ENCODE measurements around the gene RELL2. TPM values are rescaled to one million over a fixed set of nuclear protein-coding genes. Genes with fewer than 3 reads are reported as not detected.

Gene RELL2
- total RNA-seq, 1 experiment from 2014 or later, result 8.7 TPM

- TF ChIP-seq EGR1 (IDR thresholded peaks at IDR 0.05; ENCODE audit: low read depth) (no peak), ATF3 (IDR thresholded peaks at IDR 0.05) (no peak), EZH2phosphoT487 (IDR thresholded peaks at IDR 0.05; ENCODE audit: borderline replicate concordance) (no peak), SIN3A (IDR thresholded peaks at IDR 0.05; ENCODE audit: low read depth) (peak; percentile 8; the same call in 1 of the 2 replicates), EZH2 (IDR thresholded peaks at IDR 0.05) (no peak)
Observed at GRCh38 chr5:141618030-141618803, 18.6 kb upstream of the RELL2 start (continued).

- Histone ChIP-seq H3K4me2 (ENCODE audit: low read length) (peak within 1 kb of the TSS; percentile 79), H2AFZ (ENCODE audit: low read depth, low read length, poor library complexity, severe bottlenecking) (no peak within 1 kb of the TSS), H3K27ac (ENCODE audit: low read depth, low read length) (peak within 1 kb of the TSS; percentile 87), H3K9ac (ENCODE audit: low read length) (peak within 1 kb of the TSS; percentile 96), H3K79me2 (ENCODE audit: insufficient read depth, low read length) (peaks cover 45% of the 10 kb centered on the region), H3K9me2 (ENCODE audit: insufficient read depth) (no peaks in the 10 kb centered on the region), H3K27me3 (ENCODE audit: insufficient read depth, low read length) (no peaks in the 10 kb centered on the region), H3K36me3 (ENCODE audit: control insufficient read depth in 1 of 2, insufficient read depth in 2 of 2, low read length in 2 of 2) (peaks cover 11 to 26% of the 10 kb centered on the region in 2 experiments; a peak in 3 of 4 replicates), H3K4me1 (ENCODE audit: control insufficient read depth in 1 of 2, insufficient read depth in 2 of 2, low read length in 2 of 2) (peaks cover 6 to 25% of the 10 kb centered on the region in 2 experiments), H3K9me3 (ENCODE audit: control insufficient read depth in 1 of 2, insufficient read depth in 1 of 2, low read depth in 1 of 2, low read length in 2 of 2) (no peaks in the 10 kb centered on the region), H4K20me1 (ENCODE audit: insufficient read depth) (peaks cover 20% of the 10 kb centered on the region; the same call in 1 of the 2 replicates), H3K4me3 (replicated peaks in 1 of 2; ENCODE audit: low read depth in 1 of 2, low read length in 2 of 2) (peak within 1 kb of the TSS; percentile 68 to 85)
- CTCF ChIA-PET, result interaction anchor here (0.8 to 2.7 kb wide), 13 partner anchors 9 to 395 kb away, joined by 3 to 72 read pairs (median 4); partner anchors contain the start of genes FCHSD1, HDAC3, PCDHB14 and RELL2
- RAD21 ChIA-PET (ENCODE audit: low non-redundant PET in 1 of 2, low total read pairs in 2 of 2, uncharacterized antibody in 2 of 2, unreplicated experiment in 2 of 2), result interaction anchor here (0.7 to 1.5 kb wide), 5 partner anchors 18 to 27 kb away, joined by 3 to 5 read pairs (median 4); partner anchors contain the start of genes RELL2 (in 2 of the 2) and HDAC3 (in 1 of the 2)
- no TSS peak for BruUV-seq (replicated peaks)
- DNase-seq (ENCODE audit: low read depth, low spot score) (peak; percentile 93), ATAC-seq (peak; percentile 94)
- POLR2A ChIA-PET, result interaction anchor here (0.8 to 1.6 kb wide), 4 partner anchors 15 to 654 kb away, joined by 3 to 14 read pairs (median 4); partner anchors contain the start of genes HDAC3 and RELL2
- intact Hi-C loops (cut with micrococcal nuclease), result loop anchor here (1.0 to 5.0 kb wide), 3 partner anchors 17 to 1442 kb away; partner anchors contain the start of genes CYSTM1, HDAC3 and RELL2
- TF ChIP-seq TCF7L2 (IDR thresholded peaks at IDR 0.05; ENCODE audit: borderline replicate concordance, extremely low read depth, insufficient read depth, insufficient read length) (peak; percentile 68), RAD21 (IDR thresholded peaks at IDR 0.05; ENCODE audit: low read depth) (peak; percentile 80), POLR2AphosphoS5 (IDR thresholded peaks at IDR 0.05; ENCODE audit: low read depth, low read length) (peak; percentile 86), CTCF (IDR thresholded peaks at IDR 0.05 in 2 of 3, conservative IDR thresholded peaks at IDR 0.05 in 1 of 3; ENCODE audit: borderline replicate concordance in 1 of 3, insufficient read depth in 1 of 3, low read depth in 2 of 3, low read length in 2 of 3) (peak; percentile 95 to 99 (median 96)), POLR2A (IDR thresholded peaks at IDR 0.05; ENCODE audit: borderline replicate concordance, extremely low read depth, insufficient read depth, insufficient read length) (peak; percentile 64), ZBTB33 (IDR thresholded peaks at IDR 0.05; ENCODE audit: extremely low read depth, insufficient replicate concordance, low read length) (peak; percentile 76), SP1 (IDR thresholded peaks at IDR 0.05; ENCODE audit: low read depth) (peak; percentile 94), MAX (IDR thresholded peaks at IDR 0.05) (peak; percentile 99), SRF (IDR thresholded peaks at IDR 0.05; ENCODE audit: low read depth) (no peak; the same call in 1 of the 2 replicates), YY1 (IDR thresholded peaks at IDR 0.05; ENCODE audit: extremely low read depth, insufficient replicate concordance, low read depth, low read length) (peak; percentile 67)
Observed at GRCh38 chr5:141618804-141619554, 17.8 kb upstream of the RELL2 start, which contains the start of gene DIAPH1. Gene DIAPH1, minus strand, starts transcription at chr5:141619000. Its CDS starts 86 bp downstream, at chr5:141618914.

Measured in HCT116 (cell line).